ENCODE data around the gene CD38. TPM values are rescaled to one million over a fixed set of nuclear protein-coding genes. Genes with fewer than 3 reads are reported as not detected.
"Not testable (repeated sequence)": the region's sequence is repeated elsewhere in the genome, so short reads cannot be mapped to it uniquely, and the experiment has no call there.

CD38 gene
- total RNA-seq, 1 experiment from 2014 or later = 0.40 TPM

DNA sequence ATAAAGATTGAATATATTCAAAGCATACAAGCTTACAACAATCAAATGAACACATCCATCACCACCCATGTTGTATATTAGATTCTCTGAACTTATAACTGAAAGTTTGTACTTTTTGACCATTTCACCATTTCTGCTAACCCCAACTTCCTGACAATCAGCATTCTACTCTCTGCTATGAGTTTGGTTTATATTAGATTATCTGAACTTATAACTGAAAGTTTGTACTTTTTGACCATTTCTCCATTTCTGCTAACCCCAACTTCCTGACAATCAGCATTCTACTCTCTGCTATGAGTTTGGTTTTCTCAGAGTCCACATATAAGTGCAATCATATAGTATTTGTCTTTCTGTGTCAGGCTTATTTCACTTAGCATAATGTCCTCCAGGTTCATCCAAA is 15.7 kb upstream of the CD38 start:
- not testable (repeated sequence) for DNase-seq (ENCODE audit: low read depth)

DNA sequence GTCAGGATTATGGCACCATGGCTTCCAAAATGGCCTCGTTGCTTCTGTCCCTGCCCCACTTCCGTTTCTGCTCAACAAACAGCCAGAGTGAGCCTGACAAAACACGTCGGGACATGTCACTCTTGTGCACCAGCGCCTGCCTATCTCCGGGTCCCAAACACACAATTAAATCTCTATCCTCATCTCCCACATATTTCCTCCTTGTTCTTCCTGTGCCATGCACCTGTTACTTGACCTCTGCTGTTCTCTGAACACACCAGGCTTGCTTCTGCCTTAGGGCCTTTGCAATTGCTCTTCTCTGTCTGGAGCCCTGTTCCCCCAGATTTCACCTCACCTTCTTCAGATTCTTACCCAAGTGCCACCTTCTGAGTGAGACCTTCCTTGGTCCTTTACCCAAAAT is 12.7 kb upstream of the CD38 start:
- DNase-seq (ENCODE audit: low read depth) = no peak

DNA sequence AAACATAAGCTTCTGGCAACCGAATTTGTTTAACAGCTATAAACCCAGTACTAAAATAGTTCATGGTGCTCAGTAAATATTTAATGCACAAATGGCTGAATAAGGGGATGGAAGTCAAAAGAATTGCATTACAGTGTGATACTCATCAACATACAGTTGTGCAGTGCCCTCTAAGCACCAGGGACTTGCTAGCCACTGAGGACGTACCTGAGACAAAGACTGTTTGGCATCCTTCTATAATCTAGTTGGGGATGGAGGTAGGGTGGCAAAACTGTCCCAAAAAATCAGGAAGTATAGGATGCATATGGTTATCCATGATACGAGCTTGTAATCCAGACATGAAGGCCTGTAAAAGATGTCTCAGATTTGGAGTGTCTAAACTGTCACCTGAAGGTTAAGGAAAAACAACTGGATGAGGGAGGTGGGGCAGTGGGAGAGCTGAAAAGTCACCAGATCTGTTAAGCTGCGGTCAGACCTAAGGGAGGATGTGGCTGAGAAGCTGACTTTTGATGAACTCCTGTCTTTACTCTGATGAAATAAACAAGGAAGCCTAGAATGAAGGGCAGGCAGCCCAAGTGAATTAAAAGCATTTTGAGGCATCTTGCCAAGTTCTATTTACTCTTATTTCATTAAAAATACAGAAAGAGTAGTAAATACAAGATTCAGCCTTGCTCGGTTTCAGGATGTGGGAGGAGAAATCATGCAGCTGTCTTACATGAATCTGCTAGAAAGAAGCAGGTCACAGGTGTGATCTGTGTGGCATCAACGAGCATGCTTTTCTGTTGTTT is 12.0 kb upstream of the CD38 start:
- no peak for DNase-seq (ENCODE audit: low read depth)

DNA sequence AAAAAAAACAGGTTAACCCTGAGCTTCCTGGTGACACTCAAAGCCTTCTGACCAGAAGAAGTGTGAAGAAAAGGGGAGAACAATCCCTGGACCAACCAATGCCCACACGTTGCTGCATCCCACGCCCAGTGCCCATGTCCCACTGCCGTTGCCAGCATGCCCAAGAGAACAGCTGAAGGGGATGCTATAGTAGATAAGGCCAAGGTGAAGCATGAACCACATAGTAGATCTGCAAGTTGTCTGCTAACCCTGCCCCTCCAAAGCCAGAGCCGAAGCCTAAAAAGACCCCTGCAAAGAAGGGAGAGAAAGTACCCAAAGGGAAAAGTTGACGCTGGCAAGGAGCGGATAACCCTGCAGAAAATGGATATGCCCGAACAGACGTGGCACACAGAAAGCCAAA is 11.3 kb upstream of the CD38 start:
- no peak for DNase-seq (ENCODE audit: low read depth)

DNA sequence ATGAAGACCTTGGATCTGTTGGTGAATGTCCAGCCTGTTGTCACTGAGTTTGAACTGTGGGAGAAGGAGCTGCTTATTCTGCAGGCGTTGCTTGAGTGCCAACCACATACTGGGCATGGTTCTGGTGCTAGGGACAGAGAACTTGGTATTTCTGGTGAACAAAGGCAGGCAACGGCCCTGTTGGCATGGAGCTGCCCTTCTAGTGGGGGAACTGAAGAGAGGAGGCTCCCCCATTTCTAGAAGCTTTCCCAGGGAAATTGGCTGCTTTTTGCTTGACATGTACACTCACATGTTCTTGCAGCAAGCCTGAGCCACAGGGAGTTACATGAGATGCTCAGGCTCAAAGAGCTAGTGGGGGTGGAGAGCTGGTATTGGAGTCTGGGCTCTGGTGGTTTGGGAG is 8.9 kb upstream of the CD38 start:
- DNase-seq (ENCODE audit: low read depth) = no peak

DNA sequence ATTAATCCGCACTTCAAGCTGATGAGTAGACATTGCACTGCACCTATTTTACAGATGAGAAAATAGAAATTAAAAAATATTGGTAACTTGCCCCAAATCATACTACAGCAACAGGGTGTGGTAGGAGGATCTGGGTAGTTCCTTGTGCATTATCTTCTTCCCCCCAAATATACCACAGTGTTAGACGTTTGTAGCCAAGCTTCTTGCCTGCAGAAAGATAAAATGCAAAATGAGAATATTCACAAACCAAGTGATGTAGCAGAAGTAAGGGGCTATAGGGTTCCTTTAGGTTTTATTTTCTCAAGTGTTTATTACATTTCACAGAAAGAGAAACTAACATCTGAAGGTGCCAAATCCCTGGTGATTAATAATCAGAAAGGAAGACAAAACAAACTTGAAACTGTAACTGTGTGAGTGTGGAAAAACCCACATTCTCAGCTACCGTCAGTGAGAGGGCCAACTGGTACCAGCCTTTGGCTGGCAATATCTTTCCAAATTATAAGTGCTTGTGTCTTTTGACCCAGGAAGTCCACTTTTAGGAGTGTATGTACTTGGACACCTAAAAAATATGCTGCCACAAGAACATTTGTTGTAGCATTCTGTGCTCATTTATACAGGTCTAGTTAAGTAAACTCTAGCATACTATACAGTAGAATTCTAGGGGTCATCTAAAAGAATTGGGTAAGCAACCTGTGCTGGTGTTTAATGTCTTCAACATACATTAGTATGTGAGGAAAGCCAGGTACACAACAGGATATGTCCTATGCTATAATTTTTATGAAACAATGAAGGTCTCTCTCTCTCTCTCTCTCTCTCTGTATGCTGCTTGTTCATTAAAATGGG is 6.7 kb upstream of the CD38 start:
- no peak for DNase-seq (ENCODE audit: low read depth)

DNA sequence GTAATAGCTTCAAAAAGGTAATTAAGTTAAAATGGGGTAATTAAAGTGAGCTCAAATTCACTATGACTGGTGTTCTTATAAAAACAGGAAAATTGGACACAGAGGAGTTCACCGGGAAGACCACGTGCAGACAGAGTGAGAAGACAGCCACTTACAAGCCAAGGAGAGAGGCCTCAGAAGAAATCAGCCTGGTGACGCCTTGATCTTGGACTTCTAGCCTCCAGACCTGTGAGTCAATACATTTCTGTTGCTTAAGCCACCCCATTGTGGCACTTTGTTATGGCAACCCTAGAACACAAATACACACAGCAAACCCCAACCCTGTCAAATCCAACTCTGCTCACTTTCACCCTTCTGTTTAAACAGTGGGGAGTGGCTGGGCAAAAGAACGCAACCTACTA is 4.1 kb upstream of the CD38 start:
- peak; percentile 41 for DNase-seq (ENCODE audit: low read depth)

DNA sequence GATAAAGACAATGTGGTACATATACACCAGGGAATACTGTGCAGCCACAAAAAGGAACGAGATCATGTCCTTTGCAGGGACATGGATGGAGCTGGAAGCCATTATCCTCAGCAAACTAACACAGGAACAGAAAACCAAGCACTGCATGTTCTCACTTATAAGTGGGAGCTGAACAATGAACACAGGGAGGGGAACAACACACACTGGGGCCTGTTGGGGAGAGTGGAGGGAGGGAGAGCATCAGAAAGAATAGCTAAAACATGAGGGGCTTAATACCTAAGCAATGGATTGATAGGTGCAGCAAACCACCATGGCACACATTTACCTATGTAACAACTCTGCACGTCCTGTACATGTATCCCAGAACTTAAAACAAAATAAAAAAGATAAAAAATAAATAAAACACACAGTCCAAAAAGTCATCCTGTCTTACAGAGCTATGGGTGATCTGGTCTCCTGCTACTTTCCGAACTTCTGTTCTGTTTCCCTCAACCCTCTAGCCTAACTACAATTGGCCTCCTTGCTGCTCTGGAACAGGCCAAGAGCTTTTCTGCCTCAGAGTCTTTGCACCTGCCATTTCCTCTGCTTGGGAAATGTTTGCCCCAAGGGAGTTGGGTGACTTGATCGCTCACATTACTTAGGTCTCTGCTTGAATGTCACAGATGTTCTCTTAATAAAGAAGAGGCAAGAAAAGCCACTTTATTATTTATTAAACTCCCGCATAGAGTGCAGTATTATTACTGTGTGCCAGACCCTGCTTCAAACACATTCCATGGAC is 1.1 kb upstream of the CD38 start:
- DNase-seq (ENCODE audit: low read depth) = no peak

DNA sequence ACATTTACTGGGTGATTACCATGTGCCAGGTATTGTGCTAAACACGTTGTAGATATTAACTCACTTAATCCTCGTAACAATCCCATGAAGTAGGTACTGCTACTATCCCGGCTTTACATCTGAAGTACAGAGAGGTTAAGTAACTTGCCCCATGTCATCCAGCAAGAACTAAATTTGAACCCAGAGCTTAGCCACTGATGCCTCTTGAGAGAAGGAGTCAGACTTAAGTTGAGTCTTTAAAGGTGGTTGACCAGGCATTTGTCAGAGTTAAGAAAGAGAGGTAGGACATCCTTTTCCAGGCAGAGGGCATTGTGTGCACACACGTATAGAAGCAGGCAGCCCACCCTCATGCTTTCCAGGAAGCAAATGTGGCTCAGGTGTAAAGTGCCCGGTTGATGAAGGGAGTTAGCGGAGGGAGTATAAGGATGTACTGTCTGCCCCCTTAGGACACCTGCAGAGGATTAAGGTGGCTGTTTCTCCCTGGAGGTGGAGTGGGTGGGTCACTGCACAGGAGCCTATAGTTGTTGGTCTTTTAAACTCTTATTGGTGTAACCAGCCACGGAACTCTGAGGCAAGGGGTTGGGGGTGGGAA is 335 bp upstream of the CD38 start:
- DNase-seq (ENCODE audit: low read depth) = no peak

DNA sequence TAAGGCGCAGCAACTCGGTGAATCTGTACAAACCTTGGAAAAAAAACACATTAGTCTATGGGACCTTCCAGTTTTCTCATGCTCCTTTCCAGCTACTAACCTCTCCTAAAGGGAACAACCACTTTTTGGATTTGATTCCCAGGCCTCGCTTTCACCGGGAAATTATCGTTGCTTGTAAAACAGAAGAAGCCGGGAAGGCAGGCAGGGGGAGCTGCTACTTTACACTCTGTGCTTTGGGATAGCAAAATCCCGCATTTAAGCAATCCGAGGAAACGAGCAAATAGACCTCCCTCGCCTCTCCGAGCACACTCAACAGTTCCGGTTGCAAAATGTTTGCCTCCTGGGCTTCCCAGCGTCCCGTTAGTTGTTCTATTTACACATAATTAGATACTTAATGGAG is 1.2 kb downstream of the CD38 start:
- peak; percentile 50 for DNase-seq (ENCODE audit: low read depth)

DNA sequence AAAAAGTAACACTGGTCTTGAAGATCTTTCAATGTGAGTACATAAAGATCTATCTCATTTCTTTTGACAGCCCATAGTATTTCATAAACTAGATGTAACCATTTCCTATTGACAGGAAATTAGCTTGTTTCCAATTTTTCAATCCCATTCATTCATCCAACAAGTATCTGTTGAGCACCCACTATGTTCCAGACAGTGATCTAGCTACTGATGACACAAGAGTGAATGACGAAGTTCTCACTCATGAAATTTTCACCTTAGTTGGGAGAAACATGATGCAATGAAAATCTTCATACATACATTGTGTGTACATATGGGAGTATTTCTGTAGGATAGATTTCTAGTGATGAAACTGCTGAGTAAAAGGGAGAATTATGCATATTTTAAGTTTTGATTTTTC is 1.7 kb downstream of the CD38 start:
- DNase-seq (ENCODE audit: low read depth) = no peak

DNA sequence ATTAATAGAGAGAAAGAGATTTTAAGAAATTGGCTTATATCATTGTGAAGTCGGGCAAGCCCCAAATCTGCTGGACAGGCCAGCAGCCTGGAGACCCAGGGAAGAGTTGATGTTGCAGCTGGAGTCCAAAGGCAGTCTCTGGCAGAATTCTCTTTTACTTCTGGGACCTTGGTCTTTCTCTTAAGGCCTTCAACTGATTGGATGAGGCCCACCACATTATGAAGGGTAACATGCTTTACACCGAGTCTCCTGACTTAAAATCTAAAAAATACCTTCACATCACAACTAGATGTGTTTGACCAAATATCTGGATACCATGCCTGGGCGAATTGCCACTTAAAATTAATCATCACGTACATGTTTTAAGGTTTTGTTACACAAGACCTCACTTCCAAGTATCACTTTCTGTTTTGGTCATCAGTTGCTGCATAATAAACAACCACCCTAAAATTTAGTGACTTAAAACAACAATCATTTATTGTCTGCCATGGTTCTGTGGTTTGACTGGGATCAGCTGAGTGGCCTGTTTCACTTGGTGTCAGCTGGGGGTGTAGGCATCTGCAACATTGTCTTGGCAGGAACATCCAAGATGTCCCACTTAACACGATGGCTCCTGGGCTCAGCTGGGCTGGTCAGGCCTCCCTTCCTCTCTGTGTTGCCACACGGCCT is 3.4 kb downstream of the CD38 start:
- DNase-seq (ENCODE audit: low read depth) = no peak

DNA sequence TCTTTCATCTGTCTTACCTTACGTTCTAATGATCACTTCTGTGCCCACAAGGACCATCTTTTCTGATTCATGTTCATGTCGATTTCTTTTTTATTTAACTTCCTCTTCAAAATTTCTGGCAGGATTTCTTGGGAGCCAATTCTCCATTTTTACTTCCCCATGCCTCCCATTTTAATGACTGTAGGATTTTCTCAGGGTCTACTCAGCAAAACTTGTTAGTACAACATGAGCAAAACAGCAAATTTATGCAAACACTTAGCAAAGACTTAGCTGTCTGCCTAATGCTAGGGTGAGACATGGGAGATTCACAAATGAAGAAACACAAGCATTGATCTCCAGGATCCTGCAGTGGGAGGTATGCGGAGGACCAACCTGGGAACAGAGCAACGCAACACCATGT is 5.5 kb downstream of the CD38 start:
- no peak for DNase-seq (ENCODE audit: low read depth)

DNA sequence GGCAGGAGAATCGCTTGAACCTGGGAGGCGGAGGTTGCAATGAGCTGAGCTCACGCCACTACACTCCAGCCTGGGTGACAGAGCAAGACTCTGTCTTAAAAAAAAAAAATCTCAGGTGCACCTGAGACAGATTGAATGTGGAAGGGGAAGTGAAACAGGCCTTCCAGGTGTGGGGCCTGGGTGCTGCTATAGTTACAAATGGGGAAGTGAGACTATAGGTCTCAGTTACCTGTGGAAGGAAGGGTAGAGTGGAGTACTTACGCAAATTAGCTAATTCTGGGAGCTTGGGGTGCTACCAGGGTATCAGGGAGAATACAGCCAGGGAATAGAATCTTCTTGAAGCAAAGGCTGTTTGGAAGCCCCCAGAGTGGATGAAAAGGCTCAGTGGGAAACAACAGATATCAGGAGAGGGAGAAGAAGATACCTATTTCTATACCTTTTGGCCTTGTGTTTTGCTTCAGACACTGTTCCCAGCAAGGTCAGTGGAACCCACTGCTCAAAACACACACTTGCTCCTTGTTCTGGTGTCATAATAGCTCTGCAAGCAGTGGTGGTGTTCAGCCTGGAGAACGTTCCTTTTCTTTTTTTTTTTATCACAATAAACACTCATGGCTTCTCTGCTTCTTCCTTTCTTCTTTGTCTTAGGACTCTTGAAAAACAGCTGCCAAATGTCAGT is 7.0 kb downstream of the CD38 start:
- no peak for DNase-seq (ENCODE audit: low read depth)

DNA sequence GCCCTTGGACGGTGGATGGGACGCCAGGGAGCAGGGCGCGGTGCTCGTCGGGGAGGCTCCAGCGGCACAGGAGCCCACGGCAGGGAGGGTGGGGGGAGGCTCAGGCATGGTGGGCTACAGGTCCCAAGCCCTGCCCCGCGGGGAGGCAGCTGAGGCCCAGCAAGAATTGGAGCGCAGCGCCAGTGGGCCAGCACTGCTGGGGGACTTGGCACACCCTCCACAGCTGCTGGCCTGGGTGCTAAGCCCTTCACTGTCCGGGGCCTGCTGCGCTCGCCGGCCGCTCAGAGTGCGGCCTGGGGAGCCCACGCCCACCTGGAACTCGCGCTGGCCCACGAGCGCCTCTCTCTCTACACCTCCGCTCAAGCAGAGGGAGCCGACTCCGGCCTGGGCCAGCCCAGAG is 8.6 kb downstream of the CD38 start:
- DNase-seq (ENCODE audit: low read depth) = no peak

DNA sequence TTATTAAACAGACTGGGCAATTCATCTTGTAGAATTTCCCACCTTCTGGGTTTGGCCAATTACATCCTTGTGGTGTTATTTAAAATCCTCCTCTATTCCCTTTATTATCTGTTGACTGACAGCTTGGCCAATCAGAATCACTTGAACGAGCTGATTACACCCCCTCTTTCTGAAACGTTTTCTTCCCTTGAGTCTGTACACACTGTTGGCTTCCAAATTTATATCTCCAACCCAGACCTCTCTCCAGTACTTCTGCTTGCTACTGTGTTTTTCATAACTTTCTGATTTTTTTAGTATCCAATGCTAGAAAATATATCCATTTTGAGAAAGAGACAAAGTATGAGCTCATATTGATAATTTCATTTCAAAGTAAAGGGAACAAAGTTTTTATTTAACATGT is 14.8 kb downstream of the CD38 start:
- DNase-seq (ENCODE audit: low read depth) = no peak

DNA sequence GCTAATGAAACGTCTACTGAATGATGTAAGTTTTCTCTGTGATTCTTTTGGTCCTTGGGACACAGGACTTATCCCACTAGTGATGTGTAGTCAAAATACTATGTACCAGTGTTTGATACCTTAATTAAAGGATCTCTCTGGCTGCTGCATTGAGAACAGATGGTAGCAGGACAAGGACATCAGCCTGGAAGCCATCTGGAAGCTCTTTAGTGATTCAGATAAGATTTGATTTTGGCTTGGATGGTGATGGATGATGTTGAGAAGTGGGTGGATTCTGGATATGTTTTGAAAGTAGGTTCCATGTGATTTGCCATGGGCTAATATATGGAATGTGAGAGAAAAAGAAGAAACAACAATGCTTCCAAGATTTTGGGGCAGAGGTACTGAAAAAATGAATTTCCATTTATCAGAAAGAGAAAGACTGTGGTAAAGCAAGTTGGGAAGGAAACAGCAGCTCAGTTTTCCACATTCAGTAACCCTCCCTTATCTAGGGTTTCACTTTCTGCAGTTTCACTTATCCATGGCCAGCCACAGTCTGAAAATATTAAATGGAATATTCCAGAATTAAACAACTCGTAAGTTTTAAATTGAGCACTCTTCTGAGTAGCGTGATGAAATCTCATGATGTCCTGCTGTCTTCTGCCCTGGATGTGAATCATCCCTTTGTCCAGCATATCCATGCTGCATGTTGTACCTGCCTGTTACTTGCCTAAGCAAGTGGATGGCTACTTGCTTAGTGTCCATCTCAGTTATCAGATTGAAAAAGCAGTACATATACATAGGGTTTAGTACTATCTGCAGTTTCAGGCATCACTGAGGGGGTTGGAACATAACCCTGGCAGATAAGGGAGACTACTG is 15.6 kb downstream of the CD38 start:
- DNase-seq (ENCODE audit: low read depth) = no peak

DNA sequence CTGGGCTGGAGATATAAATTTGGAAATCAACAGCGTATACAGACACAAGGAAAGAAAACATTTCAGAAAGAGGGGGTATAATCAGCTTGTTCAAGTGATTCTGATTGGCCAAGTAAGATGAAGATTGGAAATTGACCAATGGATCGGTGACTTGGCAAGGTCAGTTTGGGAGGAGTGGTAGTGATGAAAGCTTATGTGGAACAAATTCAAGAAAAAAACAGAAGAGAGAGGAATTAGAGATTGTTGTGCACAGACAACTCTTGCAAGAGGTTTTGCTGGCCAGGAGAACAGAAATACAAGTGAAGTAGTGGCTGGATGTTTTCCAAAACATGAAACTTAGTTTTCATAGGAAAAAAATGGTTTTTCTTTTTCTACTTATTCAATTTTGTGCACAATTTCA is 16.3 kb downstream of the CD38 start:
- no peak for DNase-seq (ENCODE audit: low read depth)

DNA sequence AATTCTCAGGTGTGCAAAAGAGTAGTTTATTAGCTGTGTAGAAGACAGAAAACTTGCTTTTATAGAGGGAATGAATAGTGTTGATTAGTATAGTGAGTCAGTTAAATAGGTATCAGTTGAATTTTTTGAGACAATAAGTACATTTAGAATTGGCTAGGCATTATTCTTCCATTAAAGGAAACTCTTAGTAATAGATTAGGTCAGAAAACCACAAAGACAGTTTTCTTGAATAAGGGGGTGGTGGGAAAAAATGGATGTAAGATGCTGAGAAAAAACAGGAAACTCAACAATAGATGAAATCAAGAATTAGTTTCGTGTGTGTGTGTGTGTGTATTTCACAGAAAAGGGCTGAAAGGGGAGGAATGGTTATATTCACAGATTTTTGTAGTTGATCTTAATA is 16.8 kb downstream of the CD38 start:
- DNase-seq (ENCODE audit: low read depth) = no peak

DNA sequence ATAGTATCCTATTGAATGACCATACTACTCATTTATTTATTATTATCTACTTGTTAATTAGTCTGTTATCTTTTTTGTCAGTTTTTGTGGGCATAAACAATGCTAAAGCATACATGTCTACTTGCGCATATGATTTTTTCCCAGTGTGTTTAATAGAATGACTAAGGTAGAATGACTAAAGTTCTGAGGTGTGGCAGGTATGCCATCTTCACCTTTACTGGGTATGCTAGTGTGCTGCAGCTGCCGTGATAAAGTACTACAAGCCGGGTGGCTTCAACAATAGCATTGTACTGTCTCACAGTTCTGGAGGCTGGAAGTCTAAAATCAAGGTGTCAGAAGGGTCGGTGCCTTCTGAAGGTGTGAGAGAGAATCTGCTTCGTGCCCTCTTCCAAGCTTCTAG is 19.2 kb downstream of the CD38 start:
- no peak for DNase-seq (ENCODE audit: low read depth)

Data from Daoy (cell line).